ENCODE results near the gene DPP3.

DNA sequence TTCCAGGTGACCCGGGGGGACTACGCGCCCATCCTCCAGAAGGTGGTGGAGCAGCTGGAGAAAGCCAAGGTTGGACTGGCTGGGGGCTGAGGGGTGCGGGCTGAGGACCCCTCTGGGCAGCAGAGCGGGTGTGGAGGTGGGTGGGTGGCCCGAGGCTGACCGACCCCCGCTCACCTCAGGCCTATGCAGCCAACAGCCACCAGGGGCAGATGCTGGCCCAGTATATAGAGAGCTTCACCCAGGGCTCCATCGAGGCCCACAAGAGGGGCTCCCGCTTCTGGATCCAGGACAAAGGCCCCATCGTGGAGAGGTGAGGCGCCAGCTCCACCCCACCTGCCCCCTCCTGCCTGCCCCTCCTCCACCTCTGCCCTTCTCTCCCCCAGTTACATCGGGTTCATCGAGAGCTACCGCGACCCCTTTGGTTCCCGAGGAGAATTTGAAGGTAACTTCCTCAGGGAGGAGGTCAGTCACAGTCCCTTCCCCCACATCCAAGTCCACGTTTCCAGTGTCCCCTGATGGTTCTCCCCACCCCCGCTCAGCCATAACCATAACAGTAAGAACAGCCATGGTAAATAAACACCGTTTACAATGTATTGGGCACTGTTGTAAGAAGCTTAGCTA lies 11.2 kb downstream of the DPP3 start:
- TF ChIP-seq, protein P1, sequence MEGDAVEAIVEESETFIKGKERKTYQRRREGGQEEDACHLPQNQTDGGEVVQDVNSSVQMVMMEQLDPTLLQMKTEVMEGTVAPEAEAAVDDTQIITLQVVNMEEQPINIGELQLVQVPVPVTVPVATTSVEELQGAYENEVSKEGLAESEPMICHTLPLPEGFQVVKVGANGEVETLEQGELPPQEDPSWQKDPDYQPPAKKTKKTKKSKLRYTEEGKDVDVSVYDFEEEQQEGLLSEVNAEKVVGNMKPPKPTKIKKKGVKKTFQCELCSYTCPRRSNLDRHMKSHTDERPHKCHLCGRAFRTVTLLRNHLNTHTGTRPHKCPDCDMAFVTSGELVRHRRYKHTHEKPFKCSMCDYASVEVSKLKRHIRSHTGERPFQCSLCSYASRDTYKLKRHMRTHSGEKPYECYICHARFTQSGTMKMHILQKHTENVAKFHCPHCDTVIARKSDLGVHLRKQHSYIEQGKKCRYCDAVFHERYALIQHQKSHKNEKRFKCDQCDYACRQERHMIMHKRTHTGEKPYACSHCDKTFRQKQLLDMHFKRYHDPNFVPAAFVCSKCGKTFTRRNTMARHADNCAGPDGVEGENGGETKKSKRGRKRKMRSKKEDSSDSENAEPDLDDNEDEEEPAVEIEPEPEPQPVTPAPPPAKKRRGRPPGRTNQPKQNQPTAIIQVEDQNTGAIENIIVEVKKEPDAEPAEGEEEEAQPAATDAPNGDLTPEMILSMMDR (IDR thresholded peaks at IDR 0.05; ENCODE audit: low read depth, low read length) = peak; percentile 48
- TF ChIP-seq POLR2A (IDR thresholded peaks at IDR 0.05; ENCODE audit: extremely low read depth, insufficient read length) (no peak), MYC (IDR thresholded peaks at IDR 0.05; ENCODE audit: low read depth, low read length) (no peak)

All from NB4 (cell line).